Dermis blood vessel endothelial cell (primary cell): ENCODE results near the gene NKX1-2. TPM values are rescaled to one million over a fixed set of nuclear protein-coding genes. Genes with fewer than 3 reads are reported as not detected.

Source experiments
- DNase-seq: peaks from one replicate; pipeline ENCODE4 v3.0.0; 2010
- total RNA-seq: library from RNA; depleted of rRNA; stranded (reverse); fragments of >200 nt; gene quantifications from 2 replicates; pipeline ENCODE4 v1.2.3, GENCODE V29; 2014

Gene NKX1-2
- total RNA-seq, 1 donor from 2014 or later: not detected

DNA sequence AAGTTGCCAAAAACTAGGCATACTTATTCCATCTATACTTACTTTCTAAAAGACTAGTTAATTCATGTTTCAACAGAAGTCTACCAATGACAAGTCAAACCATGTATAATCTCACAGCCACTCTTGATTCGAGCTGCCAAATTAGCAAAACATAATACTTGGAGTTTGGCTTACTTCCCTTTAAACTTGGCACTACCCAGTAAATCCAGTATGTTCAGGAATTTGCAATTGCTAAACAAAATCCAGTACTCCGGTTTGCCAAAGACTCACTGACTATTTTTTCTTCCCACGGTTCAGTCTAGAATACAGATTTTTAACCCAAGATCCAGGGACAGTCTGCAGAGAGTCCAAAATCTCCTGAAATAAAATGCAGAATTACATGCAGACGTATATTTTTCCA is 35.8 kb downstream of the NKX1-2 start:
- DNase-seq: no peak

DNA sequence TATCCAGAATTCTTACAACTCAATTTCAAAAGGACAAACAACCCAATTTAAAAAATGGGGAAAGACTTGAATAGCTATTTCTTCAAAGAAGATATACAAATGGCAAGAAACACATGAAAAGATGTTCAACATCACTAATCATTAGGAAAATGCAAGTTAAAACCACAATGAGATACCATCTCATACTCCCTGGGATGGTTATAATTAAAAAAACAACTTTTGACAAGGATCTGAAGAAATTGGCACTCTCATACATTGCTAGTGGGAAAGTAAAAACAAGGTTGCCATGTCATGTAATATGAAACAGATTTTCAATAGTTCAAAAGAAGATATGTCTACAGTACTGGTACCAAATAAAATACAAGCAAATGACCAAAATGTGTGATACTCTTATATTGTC is 40.1 kb downstream of the NKX1-2 start:
- no peak for DNase-seq

DNA sequence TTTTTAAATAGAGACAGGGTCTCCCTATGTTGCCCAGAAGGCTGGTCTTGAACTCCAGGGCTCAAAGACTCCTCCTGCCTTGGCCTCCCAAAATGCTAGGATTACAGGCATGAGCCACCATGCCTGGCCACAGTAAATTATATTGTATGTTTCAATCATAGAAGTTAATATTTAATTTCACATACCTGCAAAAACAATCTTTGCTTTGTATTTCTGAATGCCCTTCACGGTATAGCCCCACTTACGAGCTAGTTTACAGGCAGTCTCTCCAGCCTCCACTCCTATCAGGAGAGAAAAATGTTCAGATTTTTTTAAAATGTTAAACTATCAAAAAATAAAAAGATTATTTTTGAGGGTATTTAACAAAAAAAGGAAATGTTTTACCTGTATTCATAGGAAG is 41.5 kb downstream of the NKX1-2 start:
- DNase-seq: no peak

DNA sequence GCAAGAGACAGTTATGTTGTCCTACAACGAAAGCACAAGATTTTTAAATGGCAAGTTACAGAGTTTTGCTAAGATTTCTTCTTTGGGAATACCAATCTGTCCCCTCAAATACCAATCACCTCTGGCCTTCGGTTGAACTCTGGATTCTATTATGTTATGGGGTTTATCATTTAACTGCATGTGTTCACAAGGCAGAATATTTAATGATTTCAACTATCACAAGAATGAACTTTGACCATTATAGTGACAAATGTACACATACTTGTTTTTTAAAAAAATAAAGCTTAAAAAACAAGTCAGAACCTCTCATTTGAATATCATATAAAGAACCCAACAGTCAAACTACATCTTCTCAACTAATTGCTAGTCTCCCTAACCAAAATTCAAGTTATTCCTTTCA is 42.4 kb downstream of the NKX1-2 start:
- DNase-seq: no peak

DNA sequence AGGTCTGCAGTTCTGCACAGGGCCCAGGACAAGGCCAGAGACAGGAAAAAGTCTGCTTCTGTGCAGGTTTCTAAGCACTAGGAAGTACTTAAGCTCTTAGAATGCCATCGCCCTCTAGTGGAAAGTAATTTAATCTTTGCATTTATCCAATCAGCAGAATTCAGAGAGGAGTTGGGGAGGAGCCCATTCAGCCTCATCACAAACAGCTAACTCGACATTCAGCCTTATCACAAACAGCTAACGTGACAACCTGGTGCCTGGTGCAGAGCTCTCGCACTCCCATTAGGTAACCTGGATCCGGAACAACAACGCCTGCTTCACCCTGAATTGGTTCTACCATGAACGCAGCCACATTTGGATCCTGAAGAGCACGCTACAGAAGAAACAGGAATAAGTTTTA is 46.3 kb downstream of the NKX1-2 start:
- DNase-seq: peak; percentile 90

DNA sequence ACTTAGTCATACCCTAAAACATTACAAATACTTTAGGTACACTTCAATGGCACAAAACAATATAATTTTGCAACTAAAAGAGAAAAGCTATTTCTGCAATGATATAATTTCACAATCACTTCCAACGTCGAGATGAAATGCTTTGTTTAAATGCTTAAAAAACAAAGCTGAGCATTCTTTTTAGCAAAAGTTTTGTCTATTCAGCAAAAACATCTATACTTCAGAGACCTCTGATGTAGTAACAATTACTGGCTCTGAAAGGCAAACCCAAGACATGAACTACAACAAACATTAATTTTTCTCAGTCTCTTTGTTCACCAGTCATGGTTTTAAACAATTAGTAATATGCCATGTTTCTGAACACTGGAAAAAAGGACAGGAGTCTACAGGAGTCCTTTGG is 47.6 kb downstream of the NKX1-2 start:
- no peak for DNase-seq

DNA sequence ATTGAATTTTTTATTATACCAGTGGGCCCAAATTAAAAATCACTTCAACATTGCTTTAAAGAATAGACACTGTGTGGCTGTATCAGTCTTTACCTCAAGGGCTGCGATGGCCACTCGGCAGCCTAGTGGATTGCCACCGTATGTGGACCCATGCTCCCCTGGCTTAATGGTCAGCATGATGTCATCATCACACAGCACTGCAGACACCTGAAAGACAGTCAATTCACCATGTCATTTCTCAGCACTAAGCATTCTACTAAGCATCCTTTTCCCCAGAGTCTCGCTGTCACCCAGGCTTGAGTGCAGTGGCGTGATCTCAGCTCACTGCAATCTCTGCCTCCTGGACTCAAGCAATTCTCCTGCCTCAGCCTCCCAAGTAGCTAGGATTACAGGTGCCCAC is 48.2 kb downstream of the NKX1-2 start:
- DNase-seq: no peak

Other genes starting within 250 kb of the NKX1-2 start
- 107 and 122 TPM in 2 replicates for gene OAT, start 31.1 kb downstream of the NKX1-2 start, total RNA-seq
- gene LHPP, start 11.8 kb upstream of the NKX1-2 start, total RNA-seq: 4.9 and 7.1 TPM in 2 replicates